GM18520 (cell line): Measurements from ENCODE around the gene C10orf105.

Experiments
- ATAC-seq: cut with Tn5 transposase; IDR thresholded peaks from one replicate; pipeline ENCODE4 v1.9.1; 2021; ENCODE audit not compliant: unreplicated experiment

Gene C10orf105, protein sequence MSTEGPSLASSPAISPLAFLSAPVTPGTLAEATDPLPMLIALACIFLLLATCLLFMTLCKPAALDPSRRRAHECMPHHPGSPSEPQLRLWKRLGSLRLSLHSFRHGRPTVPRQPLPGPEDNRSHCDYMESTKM

DNA sequence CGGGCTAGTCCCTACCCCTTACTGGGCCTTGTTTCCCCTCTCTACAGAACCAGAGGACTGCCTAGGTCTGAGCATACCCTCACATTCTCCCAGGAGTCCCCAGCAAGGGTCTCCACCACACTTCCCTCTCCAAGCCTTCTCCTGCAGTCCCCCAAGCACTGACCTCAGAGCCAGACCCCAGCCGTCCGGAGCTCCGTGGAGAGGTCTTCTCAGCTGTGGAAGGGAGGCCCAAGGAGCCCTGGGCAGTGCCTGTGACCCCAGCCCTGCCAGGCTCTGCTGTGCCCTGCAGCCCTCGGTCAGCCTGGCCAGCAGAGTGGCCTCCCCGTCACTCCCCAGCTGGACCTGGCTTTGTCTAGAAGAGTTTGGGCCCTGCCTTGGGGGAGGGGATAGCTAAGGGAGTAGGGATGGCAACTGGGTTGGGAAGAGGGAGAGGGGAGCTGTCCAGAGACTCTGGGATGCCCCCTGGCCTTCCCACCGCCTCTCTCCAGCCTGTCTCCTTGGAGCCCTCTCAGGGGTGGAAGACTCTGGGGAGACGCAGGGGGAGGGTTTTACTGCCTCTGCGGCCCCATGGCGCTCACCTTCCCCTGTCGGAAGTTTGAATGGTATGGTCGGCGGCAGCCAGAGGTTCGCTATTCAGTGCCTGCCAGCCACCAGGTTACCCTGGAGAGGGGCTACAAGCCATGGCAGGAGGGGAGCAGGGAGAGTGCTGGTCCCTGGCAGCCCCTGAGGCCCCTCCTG lies at the start of gene C10orf105:
TSS of gene C10orf105 (minus strand) at position 315 of the 738 bp plus-strand sequence. CDS start 3,441 bp downstream, outside the sequence.
- no peak for ATAC-seq

DNA sequence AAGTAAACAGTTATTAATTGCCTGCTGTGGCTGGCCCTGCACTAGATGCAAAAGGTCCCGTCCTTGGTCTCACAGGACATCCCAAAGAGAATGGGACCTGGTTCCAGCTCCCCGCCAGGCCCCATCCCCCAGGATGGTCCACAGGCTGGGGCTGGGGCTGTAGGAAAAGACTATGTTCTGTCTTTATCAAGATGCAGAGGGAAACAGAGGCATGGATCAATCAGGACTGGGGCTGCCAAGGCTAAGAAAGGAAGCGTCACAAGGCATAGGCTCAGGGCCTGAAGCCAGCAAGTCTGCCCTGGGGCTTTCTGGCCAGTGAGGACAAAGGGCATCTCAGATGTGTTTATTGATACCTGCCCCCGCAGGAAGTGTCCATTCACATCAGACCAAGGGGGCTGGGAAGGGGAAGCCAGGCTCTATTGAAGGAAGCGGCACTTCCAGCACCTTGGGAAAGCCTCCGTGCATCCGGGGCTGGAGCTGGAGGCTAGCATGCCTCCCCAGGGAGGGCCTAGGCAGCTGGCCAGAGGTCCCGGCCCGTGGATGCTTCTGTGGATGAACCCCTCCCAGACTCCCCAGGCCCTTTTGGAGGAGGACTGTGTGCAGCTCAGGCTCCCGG lies 48.0 kb upstream of the C10orf105 start:
- no peak for ATAC-seq

DNA sequence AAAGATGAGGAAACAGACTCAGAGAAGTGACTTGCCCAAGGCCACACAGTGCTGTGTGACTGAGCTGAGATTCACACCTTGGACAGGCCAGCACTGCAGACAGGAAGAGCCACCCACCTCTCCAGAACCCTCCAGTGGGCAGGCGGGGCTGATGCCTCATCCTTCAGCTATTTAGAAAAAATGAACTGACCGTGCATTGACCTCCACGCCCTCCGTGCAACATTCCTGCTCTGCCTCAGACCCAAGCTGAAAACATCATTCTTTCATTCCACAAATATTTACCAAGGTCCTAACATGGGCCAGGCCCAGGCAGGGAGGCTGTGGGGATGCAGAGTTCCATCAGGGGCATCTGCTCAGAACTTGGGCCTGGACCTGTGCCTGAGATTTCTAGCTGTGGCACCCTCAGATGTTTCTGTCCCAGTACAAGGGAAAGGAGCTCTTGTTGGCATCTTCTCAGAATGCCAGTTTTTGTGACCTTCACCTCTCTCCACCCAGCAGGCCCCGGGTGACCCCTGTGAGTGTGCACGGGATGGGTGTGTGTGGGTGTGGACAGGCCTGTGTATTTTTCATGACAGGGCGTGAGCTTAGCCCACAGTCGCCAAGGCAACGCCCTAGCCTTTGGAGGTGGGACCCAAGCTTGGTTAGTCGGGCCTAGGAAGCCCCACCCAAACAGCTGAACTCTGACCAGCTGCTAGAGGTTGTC lies 47.3 kb upstream of the C10orf105 start:
- no peak for ATAC-seq

DNA sequence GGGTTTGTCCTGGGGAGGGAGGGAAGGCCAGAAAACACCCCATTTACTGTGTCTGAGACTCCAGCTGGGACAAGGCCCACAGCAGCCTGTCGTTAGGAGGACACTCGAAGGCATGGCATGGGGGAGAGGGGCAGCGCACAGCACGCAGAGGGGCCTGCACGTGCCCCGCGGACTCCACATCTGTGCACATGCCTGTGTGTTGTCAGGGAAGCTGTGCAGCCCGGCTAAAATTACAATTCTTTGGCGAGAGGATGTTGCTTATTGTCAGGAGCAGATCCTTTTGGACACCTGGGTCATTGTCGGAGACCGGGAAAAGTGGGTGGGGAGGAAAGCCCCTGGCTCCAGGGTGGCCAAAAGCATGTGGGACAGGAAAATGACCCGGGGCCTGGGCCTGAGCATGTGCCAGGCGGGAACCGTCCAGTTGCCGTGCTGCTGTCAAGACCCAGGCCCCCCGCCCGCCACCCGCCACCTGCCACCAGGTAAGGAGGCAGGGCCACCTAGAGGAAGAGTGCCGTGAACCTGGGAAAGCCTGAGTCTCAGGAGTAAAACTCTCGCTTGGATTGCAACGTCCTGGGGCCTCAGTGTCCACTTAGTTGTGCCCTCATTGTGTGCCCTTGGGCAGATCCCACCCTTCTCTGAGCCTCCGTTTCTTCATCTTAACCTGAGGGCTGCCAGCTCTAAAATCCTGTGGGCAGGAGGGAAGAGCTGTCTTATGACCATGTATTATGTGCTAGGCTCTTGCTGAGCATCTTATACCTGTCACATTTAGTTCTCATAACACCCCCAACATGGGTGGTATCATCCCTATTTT lies 46.5 kb upstream of the C10orf105 start:
- no peak for ATAC-seq

DNA sequence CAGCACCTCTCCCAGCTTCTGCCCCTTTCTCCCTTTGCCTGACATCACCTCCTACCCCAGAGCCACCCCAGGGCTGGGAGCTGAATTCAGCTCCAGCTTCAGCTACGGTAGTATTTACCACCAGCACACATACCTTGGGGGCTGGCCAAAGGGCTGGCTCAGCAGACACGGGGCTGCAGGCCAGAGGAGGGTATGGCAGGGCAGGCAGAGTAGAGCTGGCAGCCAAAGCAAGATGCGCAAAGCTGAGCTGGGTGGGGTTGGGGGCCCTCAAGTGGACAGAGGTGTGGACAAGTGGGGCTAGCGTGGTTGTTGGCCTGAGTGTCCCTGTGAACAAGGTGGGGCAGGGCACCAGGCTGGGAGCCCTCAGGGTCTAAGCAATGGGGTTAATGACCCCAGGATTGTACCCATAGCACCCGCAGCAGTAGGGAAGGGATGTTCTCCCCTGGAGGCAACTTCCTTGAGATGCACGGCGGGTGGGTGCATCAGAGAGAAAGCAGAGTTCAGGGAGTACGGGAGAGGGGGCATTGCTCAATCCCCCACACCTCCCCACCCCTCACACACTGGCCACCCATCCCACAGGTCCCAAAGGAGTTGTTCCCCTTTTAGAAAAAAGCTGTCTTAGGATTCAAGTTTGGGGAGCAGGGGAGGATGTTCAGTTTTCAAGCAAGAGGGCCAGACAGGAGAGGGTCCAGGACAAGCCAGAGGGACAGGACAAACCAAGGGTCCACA lies 45.8 kb upstream of the C10orf105 start:
- ATAC-seq: no peak

DNA sequence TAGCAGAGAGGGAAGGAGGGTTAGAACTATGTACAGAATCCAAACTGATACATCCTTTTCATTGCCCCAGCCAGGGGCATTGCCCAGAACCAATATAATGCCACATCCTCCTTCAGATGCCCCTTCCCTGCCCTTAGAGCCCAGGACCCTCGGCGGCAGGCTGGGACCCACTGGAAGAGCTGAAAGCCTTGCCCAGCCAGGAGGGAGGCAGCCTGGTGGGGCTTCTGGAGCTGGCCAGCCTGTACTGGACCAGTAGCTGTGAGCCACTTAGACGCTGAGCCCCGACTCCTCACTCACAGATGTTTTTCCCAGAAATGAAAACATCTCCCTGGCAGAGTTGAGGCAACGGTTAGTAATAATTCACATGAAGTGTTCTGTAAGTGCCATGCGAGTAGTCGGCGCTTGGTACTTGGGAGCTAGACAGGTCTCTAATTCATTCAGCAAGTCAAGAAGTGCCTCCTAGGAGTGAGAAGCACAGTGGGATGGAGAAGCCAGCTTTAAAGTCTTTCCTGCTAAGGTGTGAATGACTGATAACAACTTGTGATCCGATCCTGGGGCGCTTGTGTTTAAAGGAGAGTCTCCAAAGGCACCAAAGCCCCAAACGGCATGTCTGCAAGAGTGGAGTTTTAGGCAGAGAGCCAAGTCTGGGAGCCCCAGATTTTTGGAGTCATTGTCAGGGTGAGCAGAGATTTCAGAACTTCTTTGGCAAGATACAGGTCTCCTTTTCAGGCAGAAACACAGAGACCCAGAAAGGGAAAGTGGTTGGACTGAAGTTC lies 44.0 kb upstream of the C10orf105 start:
- no peak for ATAC-seq

DNA sequence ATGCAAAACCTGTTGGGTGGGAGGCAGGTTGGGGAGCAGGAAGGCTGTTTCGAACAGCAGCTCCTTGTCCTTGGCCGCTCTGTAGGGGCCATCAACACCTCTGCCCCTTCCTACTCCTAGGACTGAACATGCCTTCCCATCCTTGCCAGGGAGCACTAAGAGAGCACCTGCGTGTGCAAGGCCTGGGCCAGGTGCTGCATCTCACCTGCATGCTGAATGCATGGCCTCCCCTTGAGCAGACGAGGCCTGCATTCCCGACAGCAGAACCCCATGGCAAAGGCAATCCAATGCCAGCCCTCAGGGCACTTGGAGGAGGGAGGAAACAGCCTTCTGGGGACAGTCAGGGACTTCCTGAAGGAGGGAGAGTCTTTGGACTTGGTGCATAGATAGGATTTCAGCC lies 42.7 kb upstream of the C10orf105 start:
- ATAC-seq: no peak

DNA sequence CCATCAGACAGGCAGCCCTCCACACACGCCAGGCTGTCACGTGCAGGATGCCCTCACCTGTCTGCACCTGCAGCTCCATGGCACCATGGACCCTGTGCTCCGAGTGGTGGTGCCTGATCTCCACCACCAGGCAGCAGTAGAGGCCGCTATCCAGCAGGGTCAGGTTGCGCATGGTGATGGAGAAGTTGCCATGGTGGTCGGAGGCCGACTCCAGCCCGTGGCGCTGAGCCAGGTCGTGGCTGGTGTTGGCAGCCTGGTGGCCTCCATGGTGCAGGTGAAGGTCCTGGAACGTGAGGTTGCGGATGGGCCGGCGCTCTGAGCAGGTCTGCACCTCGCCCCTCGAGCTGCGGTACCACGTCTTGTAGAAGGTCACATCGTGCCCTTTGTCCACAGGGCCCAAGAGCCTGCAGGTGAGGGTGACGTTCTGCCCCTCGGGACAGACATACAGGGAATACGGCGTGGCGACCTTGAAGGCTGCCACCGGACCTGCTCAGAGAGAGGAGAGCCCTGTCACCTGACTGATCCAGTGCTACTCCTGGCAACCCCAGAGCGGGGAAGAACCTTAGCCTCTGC lies 42.0 kb upstream of the C10orf105 start:
- ATAC-seq: no peak

DNA sequence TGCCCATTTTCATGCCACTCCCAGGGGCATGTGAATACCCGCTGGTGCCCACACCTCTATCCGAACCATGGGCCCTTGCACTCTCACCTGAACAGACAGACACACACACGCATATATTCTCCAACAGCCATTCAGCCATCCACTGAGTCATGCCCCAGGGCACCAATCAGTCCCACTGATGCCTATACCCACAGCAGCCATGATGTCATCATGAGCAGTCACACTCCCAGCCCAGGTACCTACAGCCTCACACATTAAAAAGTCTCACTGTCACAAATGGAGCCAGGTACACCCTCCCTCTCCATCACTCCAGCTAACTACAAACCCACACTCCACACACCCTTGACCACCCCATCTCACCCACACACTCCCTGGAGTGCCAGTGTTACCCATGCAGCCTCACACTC lies 41.5 kb upstream of the C10orf105 start:
- no peak for ATAC-seq

DNA sequence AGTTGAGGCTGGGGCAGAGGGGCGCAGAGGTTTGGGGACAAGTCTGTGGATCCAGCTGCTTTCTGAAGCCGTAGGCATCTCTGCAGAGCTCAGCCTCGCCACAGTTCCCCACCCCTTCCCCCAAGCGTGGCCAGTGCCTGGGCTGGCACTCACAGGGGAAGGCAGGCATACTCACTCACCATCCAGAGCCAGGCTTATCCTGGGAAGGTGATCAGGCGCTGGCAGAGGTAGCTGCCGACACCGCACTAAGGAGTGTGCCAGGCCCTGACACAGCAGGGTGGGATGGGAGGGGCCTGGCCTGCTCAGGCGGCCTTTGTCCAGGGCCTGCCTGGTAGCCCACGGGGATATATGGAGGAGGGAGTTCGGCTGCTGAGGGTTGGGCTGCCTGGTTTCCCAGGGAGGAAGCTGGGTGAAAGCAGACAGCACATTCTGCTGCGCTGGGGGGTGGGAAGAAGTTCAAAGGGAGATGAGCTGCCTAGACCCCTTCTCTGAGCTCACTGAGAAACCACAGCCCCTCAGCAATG lies 37.9 kb upstream of the C10orf105 start:
- ATAC-seq: no peak

DNA sequence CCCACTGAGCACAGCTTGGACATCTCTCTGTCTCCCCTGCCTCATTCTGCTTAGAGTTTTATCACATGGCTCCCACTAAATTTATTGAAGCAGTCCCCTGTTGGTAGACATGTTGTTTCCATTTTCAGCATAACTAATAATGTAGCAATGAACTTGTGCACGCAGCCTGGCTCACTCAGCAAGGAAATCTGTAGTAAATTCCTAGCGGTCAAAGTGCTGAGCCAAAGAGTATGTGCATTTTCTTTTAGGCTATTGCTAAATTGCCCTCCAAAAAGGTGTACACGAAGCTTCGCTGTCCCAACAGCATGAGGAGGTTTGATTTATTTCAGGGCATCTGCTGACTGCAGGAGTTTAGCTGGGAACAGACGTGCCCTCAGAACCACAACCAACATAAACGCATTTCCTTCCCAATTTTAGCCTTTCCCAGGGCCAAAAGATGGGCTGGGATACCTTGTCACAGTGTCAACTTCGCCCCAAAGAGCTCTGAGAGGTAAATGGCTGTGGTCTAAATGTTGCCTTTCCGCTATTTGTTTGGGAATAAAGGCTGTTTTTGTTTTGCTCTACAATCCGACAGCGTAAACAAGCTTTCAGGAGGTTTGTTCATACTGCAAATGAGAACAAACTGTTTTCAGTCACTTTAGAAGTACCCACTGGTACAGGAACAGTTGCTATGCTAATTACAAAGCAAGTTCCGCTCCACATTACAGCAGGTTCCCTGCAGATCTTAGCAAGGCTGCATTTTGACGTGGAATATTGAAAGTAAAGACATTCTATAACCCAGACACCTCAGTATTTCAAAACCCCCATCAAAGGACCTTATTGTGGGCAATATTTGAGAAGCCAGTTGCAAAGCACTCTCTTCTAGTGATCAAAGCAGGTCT lies 37.0 kb upstream of the C10orf105 start:
- ATAC-seq: no peak

DNA sequence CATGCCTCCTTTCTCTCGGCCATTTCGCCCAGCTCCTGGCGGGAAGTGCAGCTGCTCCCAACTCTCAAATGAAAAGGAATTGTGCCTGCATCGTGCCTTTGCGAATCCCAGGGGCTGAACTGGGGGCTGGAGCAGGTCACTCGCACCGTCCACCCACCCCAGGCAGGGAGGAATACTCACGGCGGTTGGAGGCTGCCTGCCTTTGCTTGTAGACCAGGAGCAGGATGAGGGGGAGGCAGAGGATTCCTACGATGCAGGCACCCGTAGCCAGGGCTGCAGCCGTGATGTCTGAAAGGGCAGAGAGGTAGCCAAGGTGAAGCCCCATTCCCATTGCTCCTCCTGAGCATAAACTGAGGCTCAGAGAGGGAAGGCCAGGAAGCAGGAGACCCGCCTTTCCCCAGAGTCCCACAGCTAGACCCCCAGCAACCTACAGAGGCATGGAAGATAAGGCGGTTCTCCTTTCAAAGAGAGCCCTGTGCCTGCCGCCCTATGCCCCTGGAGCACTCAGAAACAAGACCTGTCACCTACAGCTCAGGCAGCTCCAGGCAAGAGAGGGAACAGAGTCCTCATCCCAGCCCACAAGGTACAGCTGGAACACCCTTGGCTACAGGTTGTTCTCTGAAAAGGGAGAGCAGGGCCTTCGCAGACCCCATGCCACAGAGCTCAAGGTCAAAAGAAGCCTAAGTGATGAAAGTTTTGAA lies 35.8 kb upstream of the C10orf105 start:
- no peak for ATAC-seq

DNA sequence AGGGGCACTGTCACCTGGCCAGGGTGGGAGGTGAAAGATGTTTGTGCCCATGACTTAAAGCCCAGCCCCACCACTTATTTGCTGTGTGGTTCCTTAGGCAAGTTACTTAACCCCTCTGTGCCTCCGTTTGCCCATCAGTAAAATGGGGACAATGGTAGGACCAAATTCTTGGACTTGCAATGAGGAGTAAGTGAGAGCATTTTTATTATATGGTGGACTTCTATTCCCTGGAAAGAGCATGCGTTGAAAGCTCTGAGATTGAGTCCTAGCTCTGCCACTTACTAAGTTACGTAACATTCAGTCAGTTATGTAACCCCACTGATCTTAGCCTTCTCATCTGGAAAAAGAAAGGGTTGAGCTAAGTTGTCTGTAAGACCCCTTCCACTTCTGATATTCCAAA lies 35.0 kb upstream of the C10orf105 start:
- ATAC-seq: no peak

DNA sequence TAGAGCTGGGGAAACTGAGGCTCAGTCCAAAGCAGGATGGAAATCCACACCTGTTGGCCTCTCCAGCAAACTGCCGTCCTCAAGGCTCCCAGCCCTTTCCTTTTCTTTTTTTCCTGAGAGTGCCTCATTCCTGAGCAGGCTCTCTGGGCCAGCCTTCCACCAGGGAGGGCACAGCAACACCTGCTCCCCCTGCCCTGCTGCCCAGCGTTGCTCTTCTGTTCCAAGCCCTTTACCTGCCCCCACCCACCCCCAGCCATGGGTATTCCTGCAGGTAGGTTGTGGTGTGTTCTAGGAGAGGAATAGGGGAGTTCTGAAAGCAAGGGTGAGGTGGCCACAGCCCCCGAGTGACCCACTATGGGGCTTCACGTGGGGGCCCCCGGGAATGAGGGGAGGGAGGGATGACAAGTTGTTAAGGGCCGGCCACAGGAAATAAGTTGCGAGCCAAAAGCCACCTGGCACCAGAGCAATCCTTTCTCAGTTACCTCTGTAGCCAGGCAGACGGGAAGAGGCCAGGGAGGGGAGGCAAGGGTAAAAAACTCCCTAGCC lies 34.5 kb upstream of the C10orf105 start:
- ATAC-seq: no peak

DNA sequence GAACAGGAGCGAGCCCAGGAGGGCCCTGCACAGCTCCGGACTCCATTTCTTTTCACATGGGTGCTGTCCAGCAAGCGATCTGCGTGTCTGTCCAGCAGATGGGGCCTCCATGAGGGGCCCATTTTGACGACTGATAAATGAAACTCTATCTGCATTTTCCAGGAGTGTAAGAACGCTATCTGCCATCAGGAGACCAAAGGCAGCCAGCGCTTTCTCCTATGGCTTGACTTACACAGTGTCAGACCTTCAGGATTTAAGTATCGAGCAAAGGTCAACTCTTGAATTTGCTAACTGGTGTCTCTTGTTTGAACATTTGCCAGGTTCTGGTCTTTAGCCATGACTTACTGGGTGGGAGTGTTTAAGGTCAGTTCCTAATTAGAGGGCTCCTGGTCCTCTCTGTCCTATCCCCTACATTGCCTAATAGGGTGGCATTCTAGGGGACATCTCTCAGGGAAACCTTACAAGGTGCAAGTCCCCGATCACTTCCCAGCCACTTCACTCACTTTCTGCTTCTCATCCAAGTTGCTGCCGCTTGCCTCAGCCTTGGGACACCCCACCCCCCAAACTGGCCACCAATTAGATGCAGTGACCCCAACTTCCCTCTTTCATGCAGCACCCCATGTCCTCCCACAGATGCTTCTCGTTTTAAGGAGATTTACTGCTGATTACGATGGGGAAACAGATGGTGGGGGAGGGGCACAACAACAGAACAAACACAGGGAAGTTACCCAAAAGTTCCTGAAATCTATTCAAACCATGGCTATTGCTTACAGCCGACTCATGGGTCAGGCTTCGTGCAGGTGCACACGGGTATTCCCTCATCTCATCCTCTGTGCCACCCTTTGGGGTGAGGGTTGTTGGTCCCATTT lies 33.7 kb upstream of the C10orf105 start:
- ATAC-seq: no peak

DNA sequence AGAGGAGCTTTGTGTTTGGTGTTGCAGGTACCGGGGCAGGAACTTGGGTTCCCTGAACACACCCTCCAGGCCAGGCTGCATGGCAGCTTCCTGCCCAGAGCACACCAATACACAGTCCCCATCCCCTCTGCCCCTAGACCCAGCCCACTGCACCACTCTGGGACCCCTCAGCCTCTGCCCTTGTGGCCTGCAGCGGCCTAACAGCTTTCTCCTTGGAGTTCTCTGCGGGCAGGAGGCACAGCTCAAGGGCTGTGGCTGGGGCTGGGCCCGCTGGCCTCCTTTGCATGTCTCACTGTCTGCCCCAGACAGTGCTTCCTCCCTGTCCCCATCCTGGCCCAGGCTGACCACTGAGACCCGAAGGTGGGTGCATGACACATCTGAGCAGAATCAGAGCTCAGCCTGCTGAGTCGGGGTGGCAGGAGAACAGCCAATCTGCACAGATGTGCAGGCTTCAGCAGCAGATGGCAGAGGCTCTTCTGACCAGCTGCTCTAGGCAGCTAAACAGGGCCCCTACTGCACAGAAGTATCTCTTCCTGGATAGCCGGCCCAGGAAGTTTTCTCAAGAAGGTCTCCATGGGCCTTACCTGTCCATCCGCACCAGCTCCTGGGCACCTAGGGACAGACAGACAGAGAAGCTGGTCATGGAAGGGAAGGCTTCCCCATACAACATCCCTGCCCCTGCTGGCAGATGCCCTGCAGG lies 33.0 kb upstream of the C10orf105 start:
- ATAC-seq: no peak
